OCI-LY3 (cell line): Measurements from ENCODE around the gene SFXN5.
A peak's percentile ranks its signal among the peaks of the same experiment; 100 is the strongest.

Experiments
- H2AFZ ChIP-seq: fragments of 200-600, 300-600 bp; shearing (Covaris generic); 2 replicates; pipeline ENCODE4 v1.6.0; 2014; ENCODE audit warnings: antibody characterized with exemption, low read depth, low read length
- H3K27ac ChIP-seq: fragments of 200-600, 300-600 bp; sonication (generic); 2 replicates; pipeline ENCODE4 v1.5.1; 2014; ENCODE audit warnings: mild to moderate bottlenecking, low read length, moderate library complexity, mixed read lengths
- H3K27me3 ChIP-seq: fragments of 200-600, 300-600 bp; sonication (generic); 2 replicates; pipeline ENCODE4 v1.6.1; 2014; ENCODE audit warnings: low read depth, low read length, mixed read lengths
- H3K36me3 ChIP-seq: fragments of 200-600, 300-600 bp; sonication (generic); replicated peaks from 2 replicates; pipeline ENCODE3; 2014; ENCODE audit warnings: low read depth, low read length, mixed read lengths
- H3K4me1 ChIP-seq: fragments of 300-600, 200-600 bp; sonication (generic); 2 replicates; pipeline ENCODE4 v1.6.1; 2014; ENCODE audit warnings: low read length, mixed read lengths
- H3K4me2 ChIP-seq: fragments of 200-600, 300-600 bp; sonication (generic); 2 replicates; pipeline ENCODE4 v1.6.1; 2014; ENCODE audit warnings: low read length, mixed read lengths
- H3K4me3 ChIP-seq: fragments of 300-600, 200-600 bp; sonication (generic); 2 replicates; pipeline ENCODE4 v1.5.1; 2014; ENCODE audit warnings: antibody characterized with exemption, mild to moderate bottlenecking, low read length, moderate library complexity
- H3K79me2 ChIP-seq: fragments of 300-600, 200-600 bp; shearing (Covaris generic); 2 replicates; pipeline ENCODE4 v1.6.1; 2014; ENCODE audit warnings: mild to moderate bottlenecking, low read length, mixed read lengths
- H3K9ac ChIP-seq: fragments of 300-600, 200-600 bp; shearing (Covaris generic); 2 replicates; pipeline ENCODE4 v1.6.0; 2014; ENCODE audit warnings: mild to moderate bottlenecking, low read length, moderate library complexity
- H3K9me3 ChIP-seq: fragments of 200-600, 300-600 bp; shearing (Covaris generic); 2 replicates; pipeline ENCODE4 v1.6.1; 2014; ENCODE audit warnings: low read length, mixed read lengths; ENCODE audit not compliant: insufficient read depth
- H4K20me1 ChIP-seq: fragments of 200-600, 300-600 bp; sonication (generic); 2 replicates; pipeline ENCODE4 v1.6.1; 2016; ENCODE audit warnings: low read length, mixed read lengths; ENCODE audit not compliant: insufficient read depth
- CTCF ChIP-seq: fragments of 200-600, 300-600 bp; sonication (generic); IDR thresholded peaks from 2 replicates; pipeline ENCODE4 v1.5.1; 2014; ENCODE audit warnings: antibody characterized with exemption, low read length, low read depth
- EZH2phosphoT487 ChIP-seq: fragments of 200-600 bp; shearing (Covaris generic); IDR thresholded peaks from 2 replicates; pipeline ENCODE4 v1.6.1; 2018; ENCODE audit warnings: antibody characterized with exemption, mixed run types, low read depth

SFXN5 gene

GRCh38 chr2:72954376-72955227, 116.9 kb downstream of the SFXN5 start:
- Histone ChIP-seq H2AFZ (peak overlapping the region; percentile 68; the same call in 1 of the 2 replicates), H3K27ac (no peak overlapping the region), H4K20me1 (no peaks in the 10 kb centered on the region), H3K9me3 (no peaks in the 10 kb centered on the region), H3K9ac (no peak overlapping the region), H3K4me3 (peak overlapping the region; percentile 25; the same call in 1 of the 2 replicates), H3K4me2 (no peak overlapping the region; the same call in 1 of the 2 replicates), H3K36me3 (no peaks in the 10 kb centered on the region), H3K27me3 (no peaks in the 10 kb centered on the region), H3K79me2 (no peaks in the 10 kb centered on the region), H3K4me1 (peaks cover 18% of the 10 kb centered on the region)
- no peak for TF ChIP-seq EZH2phosphoT487
- TF ChIP-seq CTCF, result no peak

GRCh38 chr2:72953976-72954375, 117.5 kb downstream of the SFXN5 start:
- Histone ChIP-seq H3K27ac (no peak overlapping the region), H2AFZ (peak overlapping the region; percentile 68; the same call in 1 of the 2 replicates), H3K4me1 (peaks cover 18% of the 10 kb centered on the region)

GRCh38 chr2:72953528-72953927, 118.0 kb downstream of the SFXN5 start:
- no peaks in the 10 kb centered on the region for H4K20me1 ChIP-seq
- no peaks in the 10 kb centered on the region for H3K27me3 ChIP-seq
- peak overlapping the region; percentile 15; the same call in 1 of the 2 replicates for H3K4me2 ChIP-seq
- no peak overlapping the region for H3K9ac ChIP-seq
- H3K36me3 ChIP-seq, result no peaks in the 10 kb centered on the region
- H3K4me1 ChIP-seq, result peaks cover 18% of the 10 kb centered on the region
- H3K79me2 ChIP-seq, result no peaks in the 10 kb centered on the region
- no peak overlapping the region for H3K27ac ChIP-seq
- no peaks in the 10 kb centered on the region for H3K9me3 ChIP-seq
- no peak overlapping the region for H3K4me3 ChIP-seq
- TF ChIP-seq CTCF (no peak), EZH2phosphoT487 (no peak)
- H2AFZ ChIP-seq, result peak overlapping the region; percentile 68; the same call in 1 of the 2 replicates

More at GRCh38 chr2:72953976-72954375, 117.5 kb downstream of the SFXN5 start:
- Histone ChIP-seq H3K4me2 (peak overlapping the region; percentile 15; the same call in 1 of the 2 replicates), H3K4me3 (peak overlapping the region; percentile 25; the same call in 1 of the 2 replicates), H3K9ac (no peak overlapping the region), H3K27me3 (no peaks in the 10 kb centered on the region), H4K20me1 (no peaks in the 10 kb centered on the region), H3K36me3 (no peaks in the 10 kb centered on the region), H3K79me2 (no peaks in the 10 kb centered on the region), H3K9me3 (no peaks in the 10 kb centered on the region)
- TF ChIP-seq CTCF (no peak), EZH2phosphoT487 (no peak)

DNA sequence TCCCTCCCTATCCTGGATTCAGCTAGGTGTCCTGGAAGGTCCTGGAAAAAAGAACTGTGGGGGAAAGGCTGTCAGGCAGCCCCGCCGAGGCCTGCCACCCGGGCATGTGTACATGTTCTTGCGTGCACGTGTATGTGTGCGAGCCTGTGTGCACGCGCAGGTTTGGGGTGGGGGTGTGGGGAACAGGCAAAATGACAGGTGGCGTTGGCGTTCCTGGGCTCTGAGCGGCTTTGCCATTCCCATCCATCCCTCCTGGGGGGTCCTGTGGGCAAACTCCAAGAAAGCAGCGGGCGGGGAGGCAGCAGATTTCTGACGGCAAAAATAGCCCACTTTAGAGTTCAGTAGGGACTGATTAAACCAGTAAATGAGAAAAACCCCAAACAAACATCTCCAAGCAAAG, 118.6 kb downstream of the SFXN5 start:
- no peak overlapping the region for H3K4me3 ChIP-seq
- no peaks in the 10 kb centered on the region for H3K36me3 ChIP-seq
- peaks cover 18% of the 10 kb centered on the region for H3K4me1 ChIP-seq
- no peak overlapping the region for H3K27ac ChIP-seq
- H4K20me1 ChIP-seq, result no peaks in the 10 kb centered on the region
- no peaks in the 10 kb centered on the region for H3K9me3 ChIP-seq
- H3K79me2 ChIP-seq, result no peaks in the 10 kb centered on the region
- TF ChIP-seq CTCF, result no peak
- TF ChIP-seq EZH2phosphoT487, result no peak
- H2AFZ ChIP-seq, result no peak overlapping the region
- no peak overlapping the region for H3K4me2 ChIP-seq
- no peak overlapping the region for H3K9ac ChIP-seq
- H3K27me3 ChIP-seq, result no peaks in the 10 kb centered on the region
